Mammary epithelial cell (primary cell): Measurements from ENCODE around the gene UGGT1.

ENCODE experiments used
- CTCF ChIP-seq, 2 donors: IDR thresholded peaks in 1 of 2; conservative IDR thresholded peaks in 1 of 2; 2 replicates each; pipeline ENCODE4 v1.5.1; 2011 to 2012; ENCODE audit warnings: inconsistent platforms in 2 of 2, low read length in 2 of 2, mild to moderate bottlenecking in 2 of 2, control low read depth in 1 of 2, low read depth in 1 of 2; ENCODE audit not compliant: insufficient read depth in 1 of 2; ENCODE audit errors: extremely low read depth in 1 of 2
- EZH2 ChIP-seq: IDR thresholded peaks from 2 replicates; pipeline ENCODE4 v1.6.1; 2012; ENCODE audit warnings: low read length, inconsistent platforms, borderline replicate concordance

- TF ChIP-seq EZH2, result no peak
- TF ChIP-seq CTCF (conservative IDR thresholded peaks at IDR 0.05 in 1 of 2, IDR thresholded peaks at IDR 0.05 in 1 of 2; ENCODE audit: extremely low read depth in 1 of 2, insufficient read depth in 1 of 2, low read depth in 1 of 2, low read length in 2 of 2), result no peak
Measured at GRCh38 chr2:128159437-128159836, 68.4 kb downstream of the UGGT1 start.
